ENCODE results near the gene MCF2. TPM values are rescaled to one million over a fixed set of nuclear protein-coding genes. Genes with fewer than 3 reads are reported as not detected.

MCF2 gene
- total and polyA plus RNA-seq, 2 of the 13 experiments (the other 11 are each of a cell fraction or from before 2014, with no cell fraction given): 0.07 TPM; not detected in 1

DNA sequence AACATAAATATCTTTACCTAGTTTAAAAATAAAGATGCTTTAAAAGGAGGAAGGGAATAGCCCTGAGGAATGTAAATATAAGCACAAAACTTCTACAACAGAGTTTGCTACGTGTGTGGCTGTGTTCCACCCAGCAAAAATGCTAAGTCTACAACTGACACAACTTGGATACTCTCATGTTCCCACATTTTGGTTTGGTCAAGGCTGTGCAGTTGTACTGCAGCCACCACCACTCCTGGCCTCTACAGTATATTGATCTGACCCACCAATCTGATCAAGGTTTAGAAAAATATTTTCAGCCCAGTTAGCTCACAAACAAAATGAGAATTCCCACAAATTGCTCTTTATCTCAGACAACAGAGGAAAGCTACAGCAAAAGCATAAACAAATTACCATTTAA, 165.3 kb downstream of the MCF2 start:
- WGBS (ENCODE audit: low lambda C conversion rate): 0% methylated on average over 1 of the region's 1 CpG
- BruUV-seq (replicated peaks): no TSS peak
- Histone ChIP-seq H3K9ac (ENCODE audit: insufficient read depth, low read depth, low read length) (no peak overlapping the region), H3K4me2 (ENCODE audit: low read depth, low read length) (no peak overlapping the region), H2AFZ (ENCODE audit: low read length) (no peak overlapping the region), H3K27ac (ENCODE audit: extremely low read length, insufficient read depth, low read length) (no peak overlapping the region), H3K4me1 (ENCODE audit: insufficient read depth, low read length) (no peaks in the 10 kb centered on the region), H4K20me1 (ENCODE audit: insufficient read depth, low read length) (no peaks in the 10 kb centered on the region), H3K27me3 (ENCODE audit: control insufficient read depth in 1 of 2, insufficient read depth in 2 of 2, low read length in 2 of 2) (no peaks in the 10 kb centered on the region), H3K36me3 (replicated peaks in 1 of 2; ENCODE audit: control insufficient read depth in 1 of 2, insufficient read depth in 2 of 2, low read length in 2 of 2) (no peaks in the 10 kb centered on the region), H3K9me3 (ENCODE audit: low read length) (no peaks in the 10 kb centered on the region), H3K4me3 (replicated peaks in 1 of 3; ENCODE audit: insufficient read depth in 1 of 3, low read depth in 2 of 3, low read length in 3 of 3) (no peak overlapping the region), H3K79me2 (ENCODE audit: insufficient read depth, low read length) (no peaks in the 10 kb centered on the region)
- in situ Hi-C loops (cut with HindIII; ENCODE audit: extremely low pct_ligation_motif_present, low pct_unique_long_range_greater_than_20kb) (no loop called here), intact Hi-C loops (cut with micrococcal nuclease; ENCODE audit: unreplicated experiment) (no loop called here)
- DNase-seq (ENCODE audit: low spot score): no peak
- CTCF ChIA-PET (ENCODE audit: low intra/inter-chr PET ratio, low total read pairs): no interaction called here
- FAIRE-seq: no peak
- no peak for ATAC-seq
- POLR2A ChIA-PET: no interaction called here
- TF ChIP-seq MAFG (CRISPR knock-in tag; IDR thresholded peaks at IDR 0.05) (no peak), ZNF577 (CRISPR knock-in tag; IDR thresholded peaks at IDR 0.05; ENCODE audit: borderline replicate concordance, low read depth) (no peak), FOSL2 (CRISPR knock-in tag; IDR thresholded peaks at IDR 0.05) (no peak), SIX1 (CRISPR knock-in tag; IDR thresholded peaks at IDR 0.05; ENCODE audit: borderline replicate concordance) (no peak), RAD51 (IDR thresholded peaks at IDR 0.05; ENCODE audit: borderline replicate concordance) (no peak), AKAP8 (CRISPR knock-in tag; IDR thresholded peaks at IDR 0.05) (no peak), RFXANK (CRISPR knock-in tag; IDR thresholded peaks at IDR 0.05) (no peak), TAF15 (IDR thresholded peaks at IDR 0.05; ENCODE audit: low read depth, low read length, poor library complexity, severe bottlenecking) (no peak), DBP (CRISPR knock-in tag; IDR thresholded peaks at IDR 0.05; ENCODE audit: not compliant biosample characterization) (no peak), PHF21A (CRISPR knock-in tag; IDR thresholded peaks at IDR 0.05) (no peak), CENPT (CRISPR knock-in tag; IDR thresholded peaks at IDR 0.05; ENCODE audit: low read depth) (no peak), ZNF720 (CRISPR knock-in tag; IDR thresholded peaks at IDR 0.05) (no peak)
- TF ChIP-seq, protein P1, sequence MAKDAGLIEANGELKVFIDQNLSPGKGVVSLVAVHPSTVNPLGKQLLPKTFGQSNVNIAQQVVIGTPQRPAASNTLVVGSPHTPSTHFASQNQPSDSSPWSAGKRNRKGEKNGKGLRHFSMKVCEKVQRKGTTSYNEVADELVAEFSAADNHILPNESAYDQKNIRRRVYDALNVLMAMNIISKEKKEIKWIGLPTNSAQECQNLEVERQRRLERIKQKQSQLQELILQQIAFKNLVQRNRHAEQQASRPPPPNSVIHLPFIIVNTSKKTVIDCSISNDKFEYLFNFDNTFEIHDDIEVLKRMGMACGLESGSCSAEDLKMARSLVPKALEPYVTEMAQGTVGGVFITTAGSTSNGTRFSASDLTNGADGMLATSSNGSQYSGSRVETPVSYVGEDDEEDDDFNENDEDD (CRISPR knock-in tag; IDR thresholded peaks at IDR 0.05; ENCODE audit: borderline replicate concordance): no peak

All from HepG2 (cell line).